Hematopoietic multipotent progenitor cell treated with erythropoietin and hydrocortisone succinate and interleukin-3 and kit ligand, for 4 days (in vitro differentiated cells): ENCODE results near the gene CACNA2D4.

Experiments
- DNase-seq: peaks from one replicate; pipeline ENCODE4 v3.0.0-alpha.2; 2015

CACNA2D4 gene

DNA sequence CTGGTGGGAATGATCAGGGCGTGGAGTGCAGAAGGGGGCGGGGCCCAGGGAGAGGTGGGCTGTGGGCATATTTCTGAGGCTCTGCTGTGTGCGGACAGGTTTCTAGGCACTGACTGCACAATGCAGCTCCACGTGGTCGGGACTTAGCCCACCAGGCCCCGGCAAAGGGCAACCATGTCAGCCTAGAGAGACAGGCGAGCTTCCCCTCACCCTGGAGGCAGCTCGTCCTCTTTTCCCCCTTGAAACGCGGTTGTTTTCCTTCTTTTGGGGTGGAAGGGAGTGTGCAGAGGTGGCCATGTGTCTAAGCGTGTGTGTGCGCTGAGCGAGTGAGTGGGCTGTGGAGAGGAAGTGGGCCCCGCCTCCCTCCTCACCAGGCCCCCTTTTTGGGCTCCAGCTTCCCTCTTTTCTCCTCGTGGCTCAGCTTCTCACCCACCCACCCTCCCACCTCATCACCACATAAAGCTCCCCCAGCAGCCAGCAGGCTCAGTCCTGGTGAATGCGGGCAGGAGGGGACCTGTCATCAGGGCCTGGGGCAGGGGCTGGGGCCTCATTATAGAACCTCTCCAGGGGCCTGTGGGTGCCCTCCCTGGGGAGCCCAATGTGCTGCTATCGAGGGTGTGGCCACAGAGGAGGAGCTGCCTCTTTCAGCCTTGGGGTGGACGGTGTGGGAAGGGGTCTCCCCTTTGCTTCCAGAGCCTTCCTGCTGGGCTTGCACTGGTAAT is 76.1 kb downstream of the CACNA2D4 start:
- DNase-seq: peak; percentile 80

DNA sequence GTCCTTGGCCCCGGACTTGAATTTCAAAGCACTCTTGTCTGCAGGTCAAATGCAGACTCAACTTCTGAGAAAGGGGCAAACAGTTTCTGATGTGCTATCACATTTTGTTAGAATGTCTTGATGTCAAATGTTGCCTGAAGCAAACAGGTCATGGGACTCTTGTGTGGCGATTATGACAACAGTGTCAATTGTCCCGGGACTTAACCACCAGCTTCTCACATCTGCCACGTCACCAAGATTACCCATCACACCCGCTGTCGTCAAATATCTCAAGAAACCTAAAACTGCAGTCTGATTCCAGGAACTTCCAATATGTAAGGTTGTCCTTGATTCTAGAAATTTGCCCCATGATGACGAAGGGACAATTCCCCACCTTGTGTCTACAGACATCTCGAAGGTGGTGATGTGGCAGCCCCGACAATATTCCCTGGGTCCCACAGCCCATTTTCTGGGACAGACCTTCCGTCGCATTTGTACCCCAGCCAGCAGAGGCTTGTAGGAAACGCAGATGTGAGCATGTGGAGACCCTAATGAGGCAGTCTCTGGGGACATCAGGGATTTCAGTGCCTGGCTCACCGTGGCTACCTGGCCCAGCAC is 76.8 kb downstream of the CACNA2D4 start:
- no peak for DNase-seq

DNA sequence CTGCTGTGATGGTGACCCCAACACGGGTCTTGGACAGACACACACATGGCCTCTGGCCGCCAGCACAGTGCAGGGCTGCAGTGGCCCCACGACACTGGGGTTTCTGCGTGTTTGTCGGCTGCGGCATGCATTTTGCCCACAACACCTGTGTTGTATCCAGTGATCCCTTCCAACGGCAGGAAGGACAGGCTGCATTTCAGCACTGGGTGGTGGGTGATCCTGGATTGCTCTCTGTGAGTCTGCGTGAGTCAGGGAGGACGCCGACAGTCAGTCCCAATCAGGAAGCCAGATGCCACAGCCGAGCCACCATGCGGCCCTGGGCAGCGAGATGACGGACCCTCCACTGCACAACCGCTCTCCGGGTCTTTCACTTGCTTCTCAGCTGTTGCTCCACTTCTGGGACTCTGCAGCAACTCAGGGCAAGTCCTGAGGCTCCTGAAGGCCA is 77.4 kb downstream of the CACNA2D4 start:
- no peak for DNase-seq

DNA sequence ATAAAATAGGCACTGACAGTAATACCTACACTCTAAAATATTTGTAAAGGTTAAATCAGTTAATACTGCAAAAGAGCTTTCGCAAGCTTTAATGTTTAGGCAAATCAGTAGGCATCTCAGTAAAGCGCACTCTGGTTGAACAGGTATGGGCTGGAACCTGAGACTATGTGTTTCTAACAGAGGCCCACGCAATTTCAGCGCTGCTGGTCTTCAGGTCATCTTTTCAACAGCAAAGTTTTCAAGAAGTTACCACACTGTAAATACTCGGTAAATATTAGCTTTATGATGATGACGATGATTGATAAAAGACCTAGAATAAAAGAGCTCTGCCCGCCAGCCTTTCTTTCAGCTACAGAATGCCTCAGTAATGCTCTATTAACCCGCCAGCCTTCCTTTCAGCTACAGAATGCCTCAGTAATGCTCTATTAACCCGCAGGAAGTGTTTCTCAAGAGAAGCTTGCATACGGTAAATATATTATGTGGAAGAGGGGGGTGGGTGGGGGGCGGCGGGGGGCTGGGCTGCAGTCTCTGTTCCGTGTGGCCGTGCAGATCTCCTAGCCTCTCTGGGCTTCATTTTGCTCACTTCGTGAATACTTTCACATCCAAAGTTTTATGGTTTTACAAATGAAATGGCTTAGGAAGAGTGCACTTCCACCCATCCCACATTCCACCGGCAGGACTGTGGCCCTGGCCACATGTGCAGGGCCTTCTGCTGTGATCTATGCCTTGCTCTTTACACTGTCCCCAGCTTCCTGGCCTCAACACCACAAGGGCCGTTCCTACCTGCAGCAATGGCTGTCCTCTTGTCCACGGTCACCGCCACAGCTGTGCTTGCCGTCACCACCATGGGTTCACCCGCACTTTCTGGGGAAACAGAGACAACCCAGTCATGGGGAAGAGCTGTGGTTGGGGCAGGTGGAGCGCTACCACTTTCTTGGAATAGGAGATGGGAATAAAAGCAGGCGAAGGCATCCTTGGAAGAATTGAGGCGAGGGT is 78.2 kb downstream of the CACNA2D4 start:
- no peak for DNase-seq

DNA sequence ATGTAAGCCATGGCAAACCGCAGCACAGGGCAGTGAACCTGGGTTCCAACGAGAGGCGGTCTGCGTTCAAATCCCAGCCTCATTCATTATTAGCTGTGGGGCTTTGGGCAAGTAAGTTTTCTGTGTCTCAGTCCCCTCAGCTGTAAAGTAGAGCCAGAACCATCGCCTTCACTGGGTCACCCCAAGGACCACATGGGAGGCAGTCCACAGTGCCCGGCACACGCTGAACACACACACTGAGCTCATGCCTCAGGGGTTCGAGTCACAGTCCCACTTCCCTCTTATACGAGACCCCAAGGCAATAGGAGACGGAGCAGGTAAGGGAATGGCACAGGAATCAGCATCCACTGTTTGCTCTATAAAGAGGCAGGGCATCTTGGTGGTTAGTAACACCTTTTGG is 79.0 kb downstream of the CACNA2D4 start:
- no peak for DNase-seq

DNA sequence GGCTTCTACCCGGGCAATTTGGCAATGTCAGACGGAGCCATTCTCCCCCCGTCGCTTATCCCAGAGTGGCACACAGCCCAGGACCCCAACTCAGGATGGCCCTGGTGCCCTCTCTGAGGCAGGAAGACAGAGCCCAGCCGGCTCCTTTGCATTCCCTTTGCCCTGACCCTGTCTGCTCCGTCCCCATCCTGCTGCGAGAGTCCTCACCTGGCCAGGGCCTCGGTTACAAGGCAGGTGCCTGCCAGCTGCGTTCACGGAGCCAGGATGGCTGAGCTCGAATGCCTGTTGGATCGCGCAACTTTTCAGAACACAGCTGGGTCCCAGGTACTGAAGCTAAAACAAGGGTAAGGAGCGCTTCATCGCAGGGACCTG is 79.5 kb downstream of the CACNA2D4 start:
- no peak for DNase-seq

DNA sequence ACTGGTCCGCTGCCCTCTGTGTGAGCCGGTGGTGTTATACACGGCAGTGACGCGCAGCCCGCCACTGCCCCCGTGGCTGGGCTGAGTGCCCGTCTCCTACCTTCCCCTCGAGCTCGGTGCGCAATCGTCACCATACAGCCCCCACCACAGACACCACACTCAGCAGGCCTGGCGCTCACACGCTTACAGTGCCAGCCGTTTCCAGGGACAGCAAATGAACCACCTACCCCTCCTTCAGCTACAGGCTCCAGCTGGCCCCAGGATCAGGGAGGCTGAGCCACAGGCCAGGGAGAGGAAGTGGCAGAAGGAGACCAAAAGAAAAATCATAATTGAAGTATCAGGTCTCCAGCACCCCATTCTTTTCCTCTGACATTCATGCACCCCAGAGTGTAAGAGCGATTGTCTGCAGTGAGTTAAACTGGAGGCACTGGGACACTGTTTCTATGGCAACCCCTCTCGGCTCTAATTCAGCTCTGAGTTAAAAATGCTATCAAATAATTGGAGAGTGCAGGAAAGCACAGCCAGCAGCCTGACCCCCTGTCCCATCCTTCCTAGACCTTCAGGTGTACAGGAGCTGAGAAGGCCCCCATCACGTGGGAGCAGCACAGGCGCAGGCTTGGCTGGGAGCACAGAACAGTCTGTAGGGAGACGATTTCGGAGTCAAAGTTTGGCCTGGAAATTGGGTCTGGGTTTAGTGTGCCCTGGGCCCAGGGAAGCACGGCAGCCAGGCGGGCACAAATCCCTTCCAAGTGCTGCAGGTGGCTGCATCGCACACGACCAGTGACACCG is 80.1 kb downstream of the CACNA2D4 start:
- DNase-seq: no peak

DNA sequence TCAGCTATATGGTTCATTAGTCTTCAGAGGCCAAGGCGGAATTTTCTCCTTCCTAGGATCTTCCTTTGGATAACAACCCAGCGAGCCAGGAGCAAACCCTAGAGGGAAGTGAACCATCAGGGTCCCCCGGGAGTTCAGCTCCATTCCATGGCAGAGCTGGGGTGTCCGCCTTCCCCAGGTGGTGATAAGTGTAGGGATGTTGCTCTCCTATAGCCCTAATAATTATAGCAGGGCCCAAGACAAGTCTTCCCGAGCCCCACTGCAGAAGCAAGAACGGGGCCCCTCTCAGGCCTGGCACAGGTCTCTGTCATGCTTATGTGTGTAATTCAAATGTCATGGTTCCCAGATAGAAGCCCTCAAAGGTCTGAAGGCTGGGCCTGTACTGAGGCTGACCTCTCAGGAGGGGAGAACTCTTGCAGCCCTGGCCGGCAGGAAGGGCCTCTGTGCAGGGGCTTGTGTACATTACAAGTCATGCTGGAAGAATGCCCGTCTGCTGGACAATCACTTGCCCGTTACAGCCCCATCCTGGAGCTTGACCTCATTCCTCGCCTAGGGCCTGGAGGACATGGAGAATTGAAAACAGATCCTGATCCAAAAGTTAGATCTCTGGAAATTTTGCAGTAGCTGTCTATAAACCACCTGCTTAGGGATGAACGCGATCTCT is 80.8 kb downstream of the CACNA2D4 start:
- DNase-seq: no peak

DNA sequence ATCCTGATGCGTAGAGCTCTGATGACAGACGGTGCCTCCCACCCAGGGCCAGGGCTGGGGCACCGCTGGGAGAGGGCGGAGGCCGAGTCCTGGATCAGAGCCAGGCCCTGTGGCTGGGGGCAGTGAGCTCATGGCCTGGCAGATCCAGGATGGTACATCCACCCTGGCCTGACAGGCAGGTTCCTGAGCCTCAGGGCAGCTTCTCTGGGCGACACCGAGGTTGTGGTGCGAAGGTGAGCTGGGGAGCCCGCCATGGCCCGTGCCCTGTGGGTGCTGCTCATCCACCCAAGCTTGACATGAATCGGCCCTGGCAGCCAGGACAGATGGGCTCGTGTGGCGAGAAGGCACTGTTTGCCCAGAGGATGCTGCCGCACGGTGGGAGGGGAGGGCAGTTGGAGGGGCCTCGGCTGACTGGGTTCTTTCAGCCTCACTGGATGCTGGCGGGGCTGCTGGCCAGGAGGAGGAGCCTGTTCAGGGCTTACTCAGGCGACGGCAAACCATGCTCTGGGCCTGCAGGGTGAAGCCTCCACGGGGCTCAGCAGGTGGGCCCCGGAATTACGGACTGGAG is 81.5 kb downstream of the CACNA2D4 start:
- DNase-seq: peak; percentile 55

DNA sequence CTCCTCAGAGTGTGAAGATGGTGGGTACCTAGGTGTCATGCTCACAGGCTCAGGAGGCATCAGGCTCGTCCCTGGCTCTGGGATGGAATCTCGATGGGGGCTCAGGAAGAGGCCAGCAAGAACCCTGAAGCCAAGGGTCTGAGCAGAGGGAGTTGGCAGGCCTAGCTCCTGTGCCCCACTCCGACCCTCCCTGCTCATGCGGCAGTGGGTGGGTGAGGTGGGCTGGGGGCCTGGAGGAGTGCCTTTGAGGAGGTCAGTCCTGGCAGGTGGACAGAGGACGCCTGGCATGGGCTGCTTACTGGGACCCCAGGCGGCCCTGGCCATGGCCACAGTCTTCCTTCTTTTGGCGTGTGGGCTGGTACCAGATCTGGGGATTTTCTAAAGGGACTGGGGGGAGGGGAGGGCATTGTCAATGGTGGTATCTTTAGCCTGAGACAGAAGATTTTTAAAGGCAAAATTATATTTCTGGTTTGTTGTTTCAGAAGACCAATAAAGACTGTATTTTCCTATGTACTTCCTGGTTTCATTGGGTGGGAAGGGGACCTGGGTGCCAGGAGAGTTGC is 82.1 kb downstream of the CACNA2D4 start:
- no peak for DNase-seq

DNA sequence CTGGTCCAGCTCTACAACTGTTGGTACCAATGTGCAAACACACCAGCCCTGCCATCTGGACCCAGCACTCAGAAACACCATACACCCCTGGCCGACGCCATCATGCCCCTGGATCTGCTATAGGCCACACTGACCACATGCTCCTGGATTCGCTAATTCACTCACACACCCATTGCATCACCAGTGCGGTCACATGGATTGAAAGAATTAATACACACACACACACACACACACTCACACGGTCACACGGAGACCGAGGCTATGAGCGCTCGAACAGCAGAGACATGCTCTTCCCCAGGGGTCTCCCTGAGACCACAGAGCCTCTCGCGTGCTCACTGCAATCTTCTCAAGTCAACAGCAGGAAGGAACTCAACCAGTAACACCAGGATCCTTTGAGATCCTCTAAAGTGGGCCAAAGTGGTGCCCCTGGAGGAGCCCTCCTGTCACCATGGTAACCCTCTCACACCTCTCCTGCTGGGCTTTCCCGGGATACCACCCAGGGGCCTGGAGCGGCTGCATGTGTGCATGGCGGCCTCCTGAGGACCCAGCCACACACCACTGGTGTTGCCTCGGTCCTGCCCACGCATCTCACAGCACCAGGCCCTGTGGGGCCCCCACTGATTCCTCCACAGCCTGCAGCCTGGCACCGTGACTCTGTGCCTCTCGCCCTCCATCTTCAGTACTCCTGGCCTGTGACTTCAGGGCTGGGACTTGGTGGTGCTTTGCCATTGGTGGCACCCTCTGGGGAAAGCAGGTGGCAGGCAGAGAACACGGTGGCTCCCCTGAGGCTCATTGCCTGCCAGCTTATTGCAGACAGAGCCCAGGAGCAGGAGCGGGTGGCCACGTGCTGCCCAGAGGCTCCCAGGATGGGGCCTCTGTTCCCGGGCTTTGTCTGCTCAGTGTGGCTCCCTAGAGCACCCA is 83.0 kb downstream of the CACNA2D4 start:
- no peak for DNase-seq

DNA sequence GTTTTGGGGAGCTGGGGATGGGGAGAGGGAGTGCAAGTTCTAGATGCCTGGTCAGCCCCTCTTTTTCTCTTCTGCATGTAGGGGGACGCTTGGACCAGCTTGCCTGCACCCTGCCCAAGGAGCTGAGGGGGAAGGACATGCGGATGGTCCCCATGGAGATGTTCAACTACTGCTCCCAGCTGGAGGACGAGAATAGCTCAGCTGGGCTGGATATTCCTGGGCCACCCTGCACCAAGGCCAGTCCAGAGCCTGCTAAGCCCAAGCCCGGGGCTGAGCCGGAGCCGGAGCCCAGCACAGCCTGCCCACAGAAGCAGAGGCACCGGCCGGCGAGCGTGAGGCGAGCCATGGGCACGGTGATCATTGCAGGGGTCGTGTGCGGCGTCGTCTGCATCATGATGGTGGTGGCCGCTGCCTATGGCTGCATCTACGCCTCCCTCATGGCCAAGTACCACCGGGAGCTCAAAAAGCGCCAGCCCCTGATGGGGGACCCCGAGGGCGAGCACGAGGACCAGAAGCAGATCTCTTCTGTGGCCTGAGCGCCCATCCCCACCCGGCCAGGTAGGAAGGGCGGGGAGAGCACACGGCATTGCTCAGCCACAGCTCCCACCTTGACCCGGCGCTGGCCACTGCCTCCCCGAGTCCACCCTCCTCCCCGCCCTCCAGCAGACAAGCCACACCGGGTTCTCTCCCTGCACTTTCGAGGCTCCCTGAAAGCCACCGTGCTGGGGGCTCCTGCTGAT is 84.1 kb downstream of the CACNA2D4 start:
- DNase-seq: no peak

DNA sequence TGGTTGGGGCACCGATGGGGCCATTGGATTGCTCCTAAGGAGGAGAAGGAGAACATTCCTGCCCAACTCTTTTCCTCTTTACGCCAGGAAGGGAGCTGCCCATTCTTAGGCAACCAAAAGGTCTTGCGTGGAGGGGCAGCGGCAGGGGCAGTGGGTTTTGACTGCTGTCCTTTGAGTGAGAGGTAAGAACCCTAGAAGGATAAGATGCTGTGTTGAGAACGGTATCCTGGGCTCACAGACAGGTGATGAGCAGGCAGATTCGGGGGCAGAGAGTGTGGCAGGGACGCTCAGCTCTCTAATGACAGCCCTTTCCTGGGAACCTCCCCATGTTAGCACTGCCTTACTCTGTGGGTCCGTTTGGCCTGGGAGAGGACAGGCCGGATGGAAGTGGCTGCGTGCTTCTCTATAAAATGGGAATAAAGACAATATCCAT is 84.8 kb downstream of the CACNA2D4 start:
- no peak for DNase-seq

DNA sequence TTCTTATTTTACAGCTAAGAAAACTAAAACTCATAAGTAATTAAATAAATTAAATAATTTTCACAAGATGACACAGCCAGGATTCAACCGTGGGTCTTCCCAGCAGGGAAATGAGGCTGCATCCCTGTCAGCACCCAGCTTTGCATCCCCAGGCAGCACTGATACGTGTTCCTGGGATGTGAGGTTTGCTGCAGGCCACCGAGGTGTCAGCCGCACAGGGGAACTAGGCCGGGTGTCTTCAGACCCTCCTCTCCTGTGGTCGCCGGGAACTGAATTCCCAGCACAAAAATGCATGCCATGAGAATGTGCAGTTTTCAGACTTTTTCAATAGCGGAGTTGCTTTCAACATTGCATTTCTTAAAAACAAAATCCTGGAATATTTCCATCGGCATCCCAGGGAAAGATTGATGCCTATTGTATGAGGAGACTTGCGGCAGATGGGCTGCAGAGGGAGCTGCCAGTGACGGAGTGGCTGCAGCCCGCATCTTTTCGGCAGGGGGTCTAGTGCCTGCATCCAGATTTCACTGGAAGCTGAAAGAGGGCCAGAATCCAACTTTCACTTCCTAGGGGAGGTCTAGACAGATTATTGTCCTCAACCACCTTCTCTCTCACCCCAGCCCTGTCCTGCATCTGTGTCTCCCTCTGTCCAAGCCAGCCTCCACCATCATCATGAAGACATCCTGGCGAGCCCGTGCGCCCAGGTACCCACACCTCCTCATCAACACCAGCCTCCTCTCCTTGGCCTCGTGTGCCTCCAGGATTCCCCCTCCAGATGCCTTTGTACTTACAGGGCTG is 85.5 kb downstream of the CACNA2D4 start:
- DNase-seq: no peak

DNA sequence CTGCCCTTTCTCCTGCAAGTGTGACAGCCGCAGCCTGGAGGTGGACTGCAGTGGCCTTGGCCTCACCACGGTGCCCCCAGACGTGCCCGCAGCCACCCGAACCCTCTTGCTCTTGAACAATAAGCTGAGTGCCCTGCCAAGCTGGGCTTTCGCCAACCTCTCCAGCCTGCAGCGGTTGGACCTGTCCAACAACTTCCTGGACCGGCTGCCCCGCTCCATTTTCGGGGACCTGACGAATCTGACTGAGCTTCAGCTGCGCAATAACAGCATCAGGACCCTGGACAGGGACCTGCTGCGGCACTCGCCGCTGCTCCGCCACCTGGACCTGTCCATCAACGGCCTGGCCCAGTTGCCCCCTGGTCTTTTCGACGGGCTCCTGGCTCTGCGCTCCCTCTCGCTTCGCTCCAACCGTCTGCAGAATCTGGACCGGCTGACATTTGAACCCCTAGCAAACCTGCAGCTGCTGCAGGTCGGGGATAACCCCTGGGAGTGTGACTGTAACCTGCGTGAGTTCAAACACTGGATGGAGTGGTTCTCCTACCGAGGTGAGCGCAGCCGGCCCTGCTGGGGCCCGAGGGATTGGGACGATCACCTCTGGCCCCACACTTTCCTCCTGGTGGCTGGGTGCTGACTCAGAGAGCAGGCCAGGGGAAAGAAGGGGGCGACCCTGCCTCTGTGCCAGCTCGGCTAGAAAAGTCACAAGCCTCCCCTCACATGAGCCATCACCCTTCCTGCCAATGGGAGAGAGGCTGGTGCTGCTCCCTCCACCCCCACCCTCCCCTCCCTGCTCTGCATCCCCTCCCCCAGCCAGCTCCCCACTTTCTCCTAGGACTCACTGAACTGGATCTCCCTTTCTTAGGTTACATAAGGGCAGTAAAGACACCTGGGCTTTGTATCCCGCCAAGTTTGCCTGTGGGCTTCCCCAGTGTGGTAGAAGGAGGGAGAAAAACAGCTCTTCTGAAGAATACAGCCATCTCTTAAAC is 87.2 kb downstream of the CACNA2D4 start:
- DNase-seq: peak; percentile 78

DNA sequence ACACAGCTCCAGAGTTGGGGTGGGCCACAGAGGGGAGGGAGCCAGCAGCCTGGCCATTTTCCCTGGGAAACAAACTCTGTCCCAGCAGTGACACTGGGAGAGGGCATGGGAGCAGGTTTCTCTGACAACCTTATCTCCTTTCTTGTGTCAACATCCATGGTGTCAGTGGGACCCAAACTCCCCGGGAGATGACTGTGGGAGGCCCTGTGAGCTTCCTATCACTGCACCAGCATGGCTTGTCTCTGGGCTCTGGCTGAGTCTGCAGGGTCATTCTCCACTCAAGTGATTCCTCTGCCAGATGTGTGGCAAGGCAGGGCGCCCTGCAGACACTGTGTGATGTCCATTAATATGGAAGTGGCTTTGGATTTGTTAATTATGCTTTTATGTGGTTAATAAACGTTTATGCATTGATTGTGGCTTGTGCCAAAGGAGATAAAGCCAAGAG is 88.0 kb downstream of the CACNA2D4 start:
- no peak for DNase-seq

DNA sequence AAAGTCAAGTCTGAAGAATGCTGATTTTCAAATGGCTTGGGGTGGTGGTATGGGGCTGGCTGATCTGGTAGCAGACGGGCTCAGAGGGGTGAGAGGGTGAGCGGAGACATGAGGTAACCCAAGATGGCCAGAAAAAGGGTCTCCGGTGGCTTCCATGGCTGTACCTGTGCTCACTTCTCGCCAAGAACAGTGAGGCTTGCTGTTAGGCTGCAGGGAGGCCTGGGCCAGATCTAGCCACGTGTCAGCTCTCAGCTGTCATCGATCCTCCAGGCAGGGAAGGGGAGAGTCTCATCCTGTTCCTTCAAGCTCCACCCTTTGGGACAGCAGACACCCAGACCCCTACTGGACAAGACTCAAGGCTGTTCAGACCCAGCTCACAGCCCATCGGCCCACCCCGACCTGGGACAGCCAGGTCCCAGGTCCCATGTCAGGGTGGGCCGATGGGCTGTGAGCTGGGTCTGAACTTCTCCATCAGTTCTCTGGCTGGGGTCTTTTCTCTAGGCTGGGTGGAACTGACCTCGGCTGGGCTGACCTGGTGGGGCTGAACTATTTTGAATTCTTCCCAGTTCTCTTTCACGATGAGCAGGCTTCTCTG is 89.0 kb downstream of the CACNA2D4 start:
- DNase-seq: no peak
